Right lobe of liver (tissue), 6 donors: ENCODE data around the gene CHMP2A. TPM values are rescaled to one million over a fixed set of nuclear protein-coding genes. Genes with fewer than 3 reads are reported as not detected.

Experiments used
- ATAC-seq, 4 donors: fragments of 200-7000 bp; cut with Tn5 transposase; one replicate each; pipeline ENCODE4 v1.9.1; 2020; ENCODE audit warnings: mild to moderate bottlenecking in 4 of 4, moderate library complexity in 4 of 4
- DNase-seq, 3 donors: peaks; one replicate each; pipeline ENCODE4 v3.0.0-alpha.2; 2020
- H3K27ac ChIP-seq, 3 donors: fragments of 200-600 bp; one replicate each; pipeline ENCODE4 v1.8.0; 2022
- H3K27me3 ChIP-seq, 2 donors: fragments of 200-600 bp; one replicate each; pipeline ENCODE4 v1.8.0; 2022
- H3K36me3 ChIP-seq, 4 donors: fragments of 200-600 bp; sonication (generic) in 1 of 4; one replicate each; pipeline versions ENCODE4 v1.5.1 to v1.8.0; 2017 to 2022; ENCODE audit warnings: control low read depth in 1 of 4
- H3K4me1 ChIP-seq, 4 donors: fragments of 200-600 bp; sonication (generic) in 1 of 4; one replicate each; pipeline versions ENCODE4 v1.5.1 to v1.8.0; 2017 to 2022; ENCODE audit warnings: control low read depth in 1 of 4
- H3K4me3 ChIP-seq, 3 donors: fragments of 200-600 bp; one replicate each; pipeline ENCODE4 v1.8.0; 2022
- H3K9me3 ChIP-seq, 4 donors: fragments of 200-600 bp; sonication (generic) in 1 of 4; one replicate each; pipeline versions ENCODE4 v1.5.1 to v1.8.0; 2017 to 2022; ENCODE audit warnings: control low read depth in 1 of 4
- CTCF ChIP-seq, 4 donors: fragments of 200-600 bp in 3 of 4; fragments of 450-650 bp in 1 of 4; IDR thresholded peaks; one replicate each; pipeline versions ENCODE4 v1.5.1 to v1.8.0; 2016 to 2022; ENCODE audit warnings: antibody characterized with exemption in 4 of 4, mild to moderate bottlenecking in 2 of 4
- POLR2A ChIP-seq: fragments of 450-650 bp; IDR thresholded peaks from one replicate; pipeline ENCODE4 v1.6.1; 2017; ENCODE audit warnings: antibody characterized with exemption, mild to moderate bottlenecking
- WGBS: methylation state at CpG from one replicate; pipeline ENCODE4 v1.1.6; 2018; ENCODE audit warnings: low coverage, low lambda C conversion rate; ENCODE audit not compliant: insufficient coverage; ENCODE audit errors: missing lambda C conversion rate; 5-methylcytosine and 5-hydroxymethylcytosine counted together
- intact Hi-C, 2 donors: fragments of 100-400 bp; cut with DNase I; formaldehyde crosslinking; loops; one replicate each; pipeline versions ENCODE4 v1.11.2 to v1.14.1; 2022
- total RNA-seq, 6 experiments: library from RNA; depleted of rRNA in 2 of 6; stranded (reverse); fragments of >200 nt in 2 of 6; fragmentation: NEBNext Ultra II Directional in 3 of 6; extraction: Animal tissue kit (Norgen Biotek cat#: 25700) in 3 of 6; gene quantifications; one replicate each; pipeline versions ENCODE4 v1.1.0 to v1.2.4, GENCODE V29; 2016 to 2023
- donor health status: DM: no; HTN: yes; CAD: no.
- donor health status: DM: no; HTN: no; CAD: no.
- donor health status: DM: no; HTN: no; CAD: no.
- donor health status: DM: no; HTN: yes; CAD: no.
- donor health status: DM: no; HTN: yes; CAD: no.

Gene CHMP2A
- total RNA-seq, 6 experiments from 2014 or later = 62.1 to 90.9 (median 70.7) TPM

DNA sequence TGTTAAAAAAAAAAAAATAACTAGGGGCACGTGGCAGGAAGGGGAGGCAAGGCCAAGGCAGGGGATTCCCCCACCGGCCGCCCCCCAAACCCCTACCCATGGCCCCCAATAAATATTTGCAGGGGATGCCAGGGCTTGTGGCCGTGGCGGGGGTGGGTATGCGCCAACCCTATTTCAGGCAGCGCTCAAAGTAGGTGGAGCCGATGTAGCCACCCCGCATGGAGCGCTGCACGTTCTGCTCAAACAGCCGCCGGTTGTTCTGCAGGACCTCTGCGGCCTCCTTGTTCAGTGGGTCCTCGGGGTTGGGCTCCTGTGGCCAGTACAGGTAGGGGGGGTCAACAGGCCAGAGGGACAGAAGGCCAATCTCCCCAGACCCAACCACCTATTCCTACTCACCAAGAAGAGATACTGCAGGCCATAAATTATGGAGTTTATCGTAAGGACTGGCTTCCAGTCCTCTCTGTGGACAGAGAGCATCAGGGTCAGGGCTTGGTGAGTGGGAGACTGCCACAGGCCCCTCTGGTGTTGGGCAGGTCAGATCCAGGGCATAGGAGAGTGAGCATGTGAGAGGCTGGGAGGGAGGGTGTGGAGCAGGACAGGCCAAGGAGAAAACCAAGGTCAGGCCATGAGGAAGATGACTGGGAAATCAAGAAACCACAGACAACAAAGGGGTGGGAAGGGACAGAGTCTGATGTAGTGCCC lies 1.2 kb upstream of the CHMP2A start:
- DNase-seq = no peak
- H3K4me1 ChIP-seq = peaks cover 0 to 30% (median 6%) of the 10 kb centered on the region in 4 donors

DNA sequence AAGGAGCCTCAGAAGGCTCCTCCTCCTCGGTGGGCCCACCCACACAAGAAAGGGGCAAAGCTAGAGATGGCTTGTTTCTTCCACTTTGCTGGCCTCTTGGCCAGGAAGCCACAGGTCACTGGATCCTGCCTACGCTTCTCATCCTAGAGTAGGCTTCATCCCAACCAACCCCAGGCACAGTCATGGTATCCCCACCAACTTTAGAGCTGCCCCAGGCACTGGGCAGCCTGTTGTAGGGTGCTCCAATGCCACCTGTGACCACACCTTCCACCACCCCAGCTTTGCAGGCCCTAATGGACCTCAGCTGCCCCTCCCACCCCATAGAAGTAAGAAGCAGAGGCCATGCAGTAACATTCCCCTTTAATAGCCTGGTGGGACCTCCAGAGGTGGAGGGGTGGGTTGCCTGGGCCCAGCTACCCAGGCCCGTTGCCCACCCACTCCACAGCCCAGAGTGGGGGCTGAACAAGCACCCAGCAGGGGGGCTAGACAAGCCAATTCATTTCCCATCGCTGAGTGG lies 522 bp upstream of the CHMP2A start:
- Histone ChIP-seq H3K9me3 (no peaks in the 10 kb centered on the region), H3K27me3 (no peaks in the 10 kb centered on the region), H3K4me1 (peaks cover 0 to 30% (median 6%) of the 10 kb centered on the region in 4 donors), H3K4me3 (peak overlapping the region; percentile 37 to 90 (median 89)), H3K27ac (peak overlapping the region; percentile 76 to 90 (median 83)), H3K36me3 (peaks cover 0 to 40% (median 12%) of the 10 kb centered on the region in 4 donors)
- TF ChIP-seq POLR2A = no peak
- no peak for TF ChIP-seq CTCF (IDR thresholded peaks at IDR 0.05)
- 21% methylated on average over 2 of the region's 4 CpGs for WGBS
- intact Hi-C loops = no loop called here
- DNase-seq (no peak), ATAC-seq (no peak)

More for the DNA sequence above, 1.2 kb upstream of the CHMP2A start:
- peaks cover 0 to 34% (median 9%) of the 10 kb centered on the region in 4 donors for H3K36me3 ChIP-seq
- TF ChIP-seq POLR2A (no peak), CTCF (IDR thresholded peaks at IDR 0.05) (no peak)
- no peak overlapping the region for H3K4me3 ChIP-seq
- 69% methylated on average over 2 of the region's 16 CpGs for WGBS
- intact Hi-C loops = no loop called here
- ATAC-seq = no peak
- H3K9me3 ChIP-seq = no peaks in the 10 kb centered on the region
- no peak overlapping the region for H3K27ac ChIP-seq
- no peaks in the 10 kb centered on the region for H3K27me3 ChIP-seq

DNA sequence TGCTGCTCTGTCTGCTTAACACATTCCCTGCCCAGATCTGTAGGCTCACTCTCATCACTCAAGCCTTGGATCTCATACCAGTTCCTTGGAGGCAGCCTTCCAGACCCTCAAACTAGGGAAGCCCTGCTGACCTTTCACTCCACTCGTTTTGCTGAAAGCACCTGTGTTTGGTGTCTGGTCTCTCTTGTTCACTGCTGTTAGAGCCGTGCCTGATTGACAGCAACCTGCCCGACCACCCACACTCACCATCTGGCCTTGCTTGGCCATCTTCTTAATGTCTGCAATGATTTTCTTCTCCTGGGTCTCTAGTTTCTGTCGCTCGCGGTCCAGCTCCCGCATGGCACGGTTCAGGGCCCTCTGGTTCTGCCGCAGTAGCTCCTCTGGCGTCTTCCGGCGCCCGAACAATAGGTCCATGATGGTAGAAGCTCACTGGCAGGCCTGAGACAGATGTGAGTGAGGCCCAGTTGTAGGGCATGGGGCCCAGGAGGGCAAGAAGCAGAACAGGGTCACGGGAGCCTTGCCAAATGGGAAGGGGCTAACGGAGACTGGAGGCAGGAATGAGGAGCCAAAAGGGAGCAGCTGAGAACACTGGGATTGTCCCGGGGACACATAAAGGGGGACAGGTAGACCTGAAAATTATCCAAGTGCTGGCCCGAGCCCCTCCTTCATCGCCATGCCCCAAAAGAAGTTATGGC lies 959 bp downstream of the CHMP2A start:
- H3K27ac ChIP-seq = peak overlapping the region; percentile 76 to 90 (median 83)
- intact Hi-C loops = no loop called here
- WGBS = 47% methylated on average over 14 of the region's 18 CpGs
- peaks cover 0 to 22% (median 6%) of the 10 kb centered on the region in 4 donors for H3K4me1 ChIP-seq
- H3K36me3 ChIP-seq = peaks cover 8 to 55% (median 25%) of the 10 kb centered on the region in 4 donors
- no peaks in the 10 kb centered on the region for H3K9me3 ChIP-seq
- ATAC-seq (no peak), DNase-seq (no peak)
- H3K4me3 ChIP-seq = peak overlapping the region; percentile 37 to 90 (median 89)
- H3K27me3 ChIP-seq = no peaks in the 10 kb centered on the region
- TF ChIP-seq CTCF (IDR thresholded peaks at IDR 0.05) (no peak), POLR2A (no peak)

DNA sequence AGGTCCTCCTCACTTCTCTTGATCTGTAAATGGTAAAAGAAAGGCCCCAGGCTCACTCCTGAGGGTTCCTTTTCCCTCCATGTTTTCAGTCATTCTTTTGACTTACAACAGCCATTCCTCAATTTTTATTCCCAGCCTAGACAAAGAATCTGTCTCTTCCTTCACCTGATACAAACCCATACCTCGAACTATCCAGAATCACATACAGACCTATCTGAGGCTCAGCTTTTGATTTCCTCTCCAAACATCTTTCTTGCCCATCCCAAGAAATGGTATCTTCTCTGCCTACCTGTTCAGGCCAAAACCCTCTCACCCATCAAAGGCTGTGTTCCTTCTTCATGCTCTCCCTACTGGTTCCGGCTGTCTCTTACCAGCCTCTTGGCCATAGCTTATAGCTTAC lies 2.2 kb downstream of the CHMP2A start:
- 88% methylated on average over 2 of the region's 2 CpGs for WGBS
- no peaks in the 10 kb centered on the region for H3K9me3 ChIP-seq
- H3K4me3 ChIP-seq = no peak overlapping the region
- no peaks in the 10 kb centered on the region for H3K27me3 ChIP-seq
- intact Hi-C loops = no loop called here
- ATAC-seq (no peak), DNase-seq (no peak)
- no peak overlapping the region for H3K27ac ChIP-seq
- peaks cover 0 to 22% (median 6%) of the 10 kb centered on the region in 4 donors for H3K4me1 ChIP-seq
- TF ChIP-seq CTCF (IDR thresholded peaks at IDR 0.05) (no peak), POLR2A (no peak)
- H3K36me3 ChIP-seq = peaks cover 17 to 68% (median 37%) of the 10 kb centered on the region in 4 donors
